ENCODE results near the gene SMIM26. TPM values are rescaled to one million over a fixed set of nuclear protein-coding genes. Genes with fewer than 3 reads are reported as not detected.

Gene SMIM26
- total and polyA plus RNA-seq, 12 donors: 88.6 to 337 (median 156) TPM

GRCh38 chr20:18596270-18596669 lies 29.0 kb downstream of the SMIM26 start:
- DNase-seq: no peak
- no peaks in the 10 kb centered on the region for H3K36me3 ChIP-seq (replicated peaks in 1 of 2)
- intact Hi-C loops (cut with DNase I): no loop called here
- H3K9me3 ChIP-seq (replicated peaks in 1 of 3): no peaks in the 10 kb centered on the region
- H3K27ac ChIP-seq: no peak overlapping the region
- H3K4me3 ChIP-seq: no peak overlapping the region
- TF ChIP-seq POLR2A (IDR thresholded peaks at IDR 0.05): no peak
- TF ChIP-seq CTCF (IDR thresholded peaks at IDR 0.05): no peak
- H3K27me3 ChIP-seq: no peaks in the 10 kb centered on the region
- no peaks in the 10 kb centered on the region for H3K4me1 ChIP-seq (replicated peaks in 1 of 2)

GRCh38 chr20:18609741-18610140 lies 42.5 kb downstream of the SMIM26 start:
- no peak overlapping the region for H3K4me3 ChIP-seq
- H3K36me3 ChIP-seq (replicated peaks in 1 of 2): no peaks in the 10 kb centered on the region
- DNase-seq: no peak
- H3K27ac ChIP-seq: no peak overlapping the region
- no peak for TF ChIP-seq POLR2A (IDR thresholded peaks at IDR 0.05)
- no peak for TF ChIP-seq CTCF (IDR thresholded peaks at IDR 0.05)
- H3K27me3 ChIP-seq: no peaks in the 10 kb centered on the region
- H3K9me3 ChIP-seq (replicated peaks in 1 of 3): no peaks in the 10 kb centered on the region
- H3K4me1 ChIP-seq (replicated peaks in 1 of 2): no peaks in the 10 kb centered on the region
- intact Hi-C loops (cut with DNase I): no loop called here

- H3K4me1 ChIP-seq (replicated peaks in 1 of 2): peaks cover 0 to 5% of the 10 kb centered on the region in 2 donors
- no peak for TF ChIP-seq POLR2A (IDR thresholded peaks at IDR 0.05)
- no peak for TF ChIP-seq CTCF (IDR thresholded peaks at IDR 0.05)
- no peak overlapping the region for H3K4me3 ChIP-seq
- no peaks in the 10 kb centered on the region for H3K27me3 ChIP-seq
- H3K27ac ChIP-seq: no peak overlapping the region
- intact Hi-C loops (cut with DNase I): no loop called here
- no peaks in the 10 kb centered on the region for H3K9me3 ChIP-seq (replicated peaks in 1 of 3)
- WGBS, 4 donors: 84 to 94% (median 88%) methylated on average over 8 of the region's 8 CpGs
- no peak for DNase-seq
- H3K36me3 ChIP-seq (replicated peaks in 1 of 2): no peaks in the 10 kb centered on the region
Measured at GRCh38 chr20:18611492-18611891, 44.3 kb downstream of the SMIM26 start.

- DNase-seq: no peak
- TF ChIP-seq CTCF (IDR thresholded peaks at IDR 0.05) (no peak), POLR2A (IDR thresholded peaks at IDR 0.05) (no peak)
- H3K9me3 ChIP-seq (replicated peaks in 1 of 3): no peaks in the 10 kb centered on the region
- no peak overlapping the region for H3K27ac ChIP-seq
- no peaks in the 10 kb centered on the region for H3K36me3 ChIP-seq (replicated peaks in 1 of 2)
- peaks cover 0 to 5% of the 10 kb centered on the region in 2 donors for H3K4me1 ChIP-seq (replicated peaks in 1 of 2)
- H3K4me3 ChIP-seq: no peak overlapping the region
- no peaks in the 10 kb centered on the region for H3K27me3 ChIP-seq
- 71 to 96% (median 91%) methylated on average over 2 of the region's 2 CpGs for WGBS, 4 donors
- intact Hi-C loops (cut with DNase I): no loop called here
Measured at GRCh38 chr20:18613553-18613952, 46.3 kb downstream of the SMIM26 start.

All from adrenal gland (tissue), 12 donors.